ENCODE data around the gene NINJ2.

DNA sequence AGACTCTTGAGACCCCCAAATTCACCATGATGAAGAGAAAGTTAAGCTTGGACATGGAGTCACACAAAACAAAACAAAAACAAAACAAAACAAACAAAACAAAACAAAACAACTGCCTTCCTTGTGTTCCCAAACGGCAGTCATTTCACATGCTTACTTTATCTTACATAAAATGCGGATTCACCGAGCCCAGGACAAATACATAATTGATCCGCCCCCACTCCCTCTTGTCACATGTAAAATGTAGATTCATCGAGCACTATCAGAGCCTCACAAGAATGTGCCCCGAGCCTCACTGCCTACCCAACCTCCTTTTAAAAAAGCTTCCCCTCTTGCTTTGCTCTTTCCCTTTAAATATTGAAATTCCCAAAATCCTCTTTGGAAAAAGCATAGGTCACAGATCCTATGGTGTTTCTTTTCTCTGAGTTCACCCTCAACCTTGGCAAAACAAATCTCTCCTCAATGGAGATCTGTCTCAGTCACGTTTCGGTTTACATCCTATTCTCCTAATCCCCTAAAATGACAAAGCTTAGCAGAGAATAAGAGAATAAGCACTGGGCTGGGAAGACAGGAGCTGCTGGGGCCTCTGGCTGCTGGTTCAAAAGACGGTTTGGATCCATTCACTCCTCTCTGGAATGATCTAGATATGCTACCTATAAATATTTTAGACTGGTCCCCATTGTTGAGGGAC is 83.7 kb downstream of the NINJ2 start:
- TF ChIP-seq CTCF (IDR thresholded peaks at IDR 0.05): no peak
- TF ChIP-seq POLR2A (IDR thresholded peaks at IDR 0.05): no peak
